NCI-H748 (cell line): ENCODE data around the gene UNC93B1.
A peak's percentile ranks its signal among the peaks of the same experiment; 100 is the strongest.

ENCODE experiments used
- DNase-seq: peaks from one replicate; lab custom pipeline; 2025; ENCODE audit not compliant: unreplicated experiment; lab: John Stamatoyannopoulos, UW

The UNC93B1 gene, protein sequence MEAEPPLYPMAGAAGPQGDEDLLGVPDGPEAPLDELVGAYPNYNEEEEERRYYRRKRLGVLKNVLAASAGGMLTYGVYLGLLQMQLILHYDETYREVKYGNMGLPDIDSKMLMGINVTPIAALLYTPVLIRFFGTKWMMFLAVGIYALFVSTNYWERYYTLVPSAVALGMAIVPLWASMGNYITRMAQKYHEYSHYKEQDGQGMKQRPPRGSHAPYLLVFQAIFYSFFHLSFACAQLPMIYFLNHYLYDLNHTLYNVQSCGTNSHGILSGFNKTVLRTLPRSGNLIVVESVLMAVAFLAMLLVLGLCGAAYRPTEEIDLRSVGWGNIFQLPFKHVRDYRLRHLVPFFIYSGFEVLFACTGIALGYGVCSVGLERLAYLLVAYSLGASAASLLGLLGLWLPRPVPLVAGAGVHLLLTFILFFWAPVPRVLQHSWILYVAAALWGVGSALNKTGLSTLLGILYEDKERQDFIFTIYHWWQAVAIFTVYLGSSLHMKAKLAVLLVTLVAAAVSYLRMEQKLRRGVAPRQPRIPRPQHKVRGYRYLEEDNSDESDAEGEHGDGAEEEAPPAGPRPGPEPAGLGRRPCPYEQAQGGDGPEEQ

DNA sequence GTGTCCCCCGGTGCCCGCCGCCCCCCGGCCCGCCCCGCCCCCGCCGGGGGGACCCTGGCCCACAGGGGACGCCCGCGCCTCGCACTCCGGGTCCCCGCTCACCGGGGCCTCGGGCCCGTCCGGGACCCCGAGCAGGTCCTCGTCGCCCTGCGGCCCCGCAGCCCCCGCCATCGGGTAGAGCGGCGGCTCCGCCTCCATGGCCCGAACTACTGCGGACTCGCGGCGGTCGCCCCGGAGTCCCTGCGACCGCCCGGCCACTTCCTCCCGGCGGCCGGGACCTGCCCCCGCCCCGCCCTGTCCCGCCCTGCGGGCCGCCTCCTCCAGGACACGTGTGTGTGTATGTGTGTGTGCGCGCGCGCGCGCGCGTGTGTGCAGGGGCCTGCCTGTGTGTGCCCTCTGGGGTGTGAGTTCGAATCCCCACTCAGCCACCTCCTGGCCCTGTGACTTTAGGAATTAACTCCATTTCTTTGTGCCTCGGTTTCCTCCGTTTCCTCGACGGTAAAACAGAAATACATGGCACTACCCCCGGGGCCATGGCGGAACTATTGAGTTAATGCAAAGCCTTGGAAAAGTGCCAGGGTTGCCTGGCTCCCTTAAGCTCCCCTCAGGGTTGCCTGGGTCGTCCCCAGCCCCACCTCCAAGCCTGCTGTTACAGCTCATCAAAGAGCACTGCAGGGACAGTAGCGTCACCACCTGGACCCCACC lies at the start of gene UNC93B1:
Gene UNC93B1, minus strand, starts transcription at position 252 of the 705 bp plus-strand sequence. Its CDS starts 54 bp downstream, at position 198.
- peak; percentile 84 for DNase-seq

DNA sequence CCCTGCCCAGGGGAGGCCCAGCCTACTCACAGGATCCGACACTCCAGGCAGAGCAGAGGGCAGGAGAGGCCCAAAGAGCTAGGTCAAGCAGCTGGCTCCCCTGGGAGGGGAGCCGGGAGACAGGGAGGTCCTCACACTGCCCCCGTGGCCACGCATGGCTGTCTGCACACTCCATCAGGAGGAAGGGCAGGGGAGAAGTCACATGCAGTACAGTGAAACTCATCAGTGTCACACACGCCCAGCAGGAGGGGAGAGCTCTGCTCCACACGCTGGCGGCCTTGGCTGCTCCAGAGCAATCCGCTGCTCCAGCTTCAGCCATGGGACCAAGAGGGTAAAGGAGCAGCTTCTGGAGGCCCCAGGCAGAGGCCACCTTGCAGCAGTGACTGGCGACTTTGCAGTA lies 49.2 kb upstream of the UNC93B1 start:
- DNase-seq = no peak

DNA sequence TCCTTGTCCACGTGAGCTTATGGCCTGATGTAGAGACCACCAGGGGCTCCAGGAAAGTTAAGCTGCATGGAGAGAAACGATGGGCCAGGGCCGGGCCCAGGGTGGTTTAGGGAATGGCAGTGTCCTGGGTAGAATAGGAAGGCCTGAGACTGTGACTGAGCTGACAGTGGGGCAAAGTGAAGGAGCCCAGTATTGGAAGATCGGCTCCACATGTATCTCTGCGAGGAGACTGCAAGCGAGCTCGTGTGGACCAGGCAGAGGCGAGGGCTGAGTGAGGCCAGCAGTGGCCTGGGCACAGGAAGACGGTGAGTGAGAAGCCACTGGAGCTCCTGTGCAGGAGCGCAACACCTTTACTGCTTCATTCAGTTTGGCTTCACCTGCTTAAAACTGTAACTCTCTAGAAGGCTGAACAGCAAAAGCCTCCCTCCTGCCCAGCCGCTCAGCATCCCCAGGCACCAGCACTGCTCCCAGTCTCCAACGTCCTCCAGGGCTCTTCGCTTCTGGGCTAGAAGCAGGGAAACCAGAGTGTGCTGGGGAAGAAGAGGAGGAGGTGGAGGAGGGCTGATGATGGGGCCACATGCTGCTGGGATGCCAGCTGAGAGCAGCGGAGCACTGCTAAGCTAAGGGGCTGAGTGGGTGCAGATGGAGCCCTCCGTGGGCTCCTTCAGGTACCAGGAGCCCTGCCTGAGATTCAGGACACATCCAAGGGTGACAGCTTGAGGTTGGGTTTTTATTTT lies 48.4 kb upstream of the UNC93B1 start:
- DNase-seq = no peak

DNA sequence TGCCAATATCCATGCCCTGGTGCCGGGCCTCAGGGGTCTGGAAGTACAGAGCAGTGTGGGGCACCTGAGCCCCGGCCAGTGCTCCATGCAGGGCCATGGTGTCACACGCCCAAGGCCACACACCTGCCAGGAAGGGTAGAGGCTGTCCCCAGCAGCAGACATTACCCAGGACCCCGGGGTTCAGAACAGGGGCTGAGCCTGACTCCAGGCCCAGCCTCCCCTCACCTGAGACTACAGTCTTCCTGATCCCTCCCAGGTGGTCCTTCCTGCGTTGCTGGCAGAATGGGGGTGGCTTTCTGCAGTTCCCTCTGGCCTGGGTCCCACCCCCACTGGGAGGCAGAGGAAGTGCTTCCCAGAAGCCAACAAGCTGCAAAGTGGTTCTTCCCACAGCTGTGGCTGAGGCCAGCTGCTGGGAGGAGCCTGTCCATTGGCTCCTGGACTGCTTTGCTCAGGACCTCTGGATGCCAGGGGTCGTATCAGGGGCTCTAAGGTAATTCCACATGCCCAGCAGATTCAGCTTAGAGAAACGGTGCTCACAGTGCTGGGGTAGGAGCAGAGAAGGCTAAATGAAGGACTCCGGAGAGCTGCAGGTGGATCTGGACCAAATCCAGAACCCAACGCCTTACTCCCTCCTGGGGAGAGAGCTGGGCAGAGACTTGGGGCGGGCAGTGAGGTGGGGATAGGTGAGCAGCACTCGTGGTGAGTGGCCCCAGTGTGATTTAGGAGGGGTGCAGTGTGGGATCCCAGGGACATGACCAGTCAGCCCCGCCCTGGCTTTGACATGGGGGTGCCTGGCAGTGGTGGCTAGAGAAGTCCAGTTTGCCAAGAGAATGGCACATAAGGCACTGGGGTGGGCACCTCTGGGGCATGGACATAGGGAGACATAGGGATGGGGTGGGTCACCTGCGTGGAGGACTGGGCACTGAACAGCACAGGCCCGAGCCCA lies 47.6 kb upstream of the UNC93B1 start:
- no peak for DNase-seq

DNA sequence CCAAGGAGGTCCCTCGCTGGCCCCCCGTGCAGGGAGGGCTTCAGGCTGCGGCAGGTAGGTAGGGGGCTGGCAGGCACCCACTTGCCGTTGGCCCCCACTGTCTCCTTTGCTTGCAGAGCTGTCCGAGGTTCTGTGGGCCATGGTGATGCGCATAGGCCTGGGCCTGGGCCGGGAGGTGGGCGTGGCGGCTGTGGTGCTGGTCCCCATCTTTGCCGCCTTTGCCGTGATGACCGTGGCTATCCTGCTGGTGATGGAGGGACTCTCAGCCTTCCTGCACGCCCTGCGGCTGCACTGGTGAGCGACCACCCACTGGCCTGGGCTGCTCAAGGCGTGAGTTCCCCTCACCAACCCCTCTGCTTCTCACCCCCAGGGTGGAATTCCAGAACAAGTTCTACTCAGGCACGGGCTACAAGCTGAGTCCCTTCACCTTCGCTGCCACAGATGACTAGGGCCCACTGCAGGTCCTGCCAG lies 46.5 kb upstream of the UNC93B1 start:
- DNase-seq = no peak

DNA sequence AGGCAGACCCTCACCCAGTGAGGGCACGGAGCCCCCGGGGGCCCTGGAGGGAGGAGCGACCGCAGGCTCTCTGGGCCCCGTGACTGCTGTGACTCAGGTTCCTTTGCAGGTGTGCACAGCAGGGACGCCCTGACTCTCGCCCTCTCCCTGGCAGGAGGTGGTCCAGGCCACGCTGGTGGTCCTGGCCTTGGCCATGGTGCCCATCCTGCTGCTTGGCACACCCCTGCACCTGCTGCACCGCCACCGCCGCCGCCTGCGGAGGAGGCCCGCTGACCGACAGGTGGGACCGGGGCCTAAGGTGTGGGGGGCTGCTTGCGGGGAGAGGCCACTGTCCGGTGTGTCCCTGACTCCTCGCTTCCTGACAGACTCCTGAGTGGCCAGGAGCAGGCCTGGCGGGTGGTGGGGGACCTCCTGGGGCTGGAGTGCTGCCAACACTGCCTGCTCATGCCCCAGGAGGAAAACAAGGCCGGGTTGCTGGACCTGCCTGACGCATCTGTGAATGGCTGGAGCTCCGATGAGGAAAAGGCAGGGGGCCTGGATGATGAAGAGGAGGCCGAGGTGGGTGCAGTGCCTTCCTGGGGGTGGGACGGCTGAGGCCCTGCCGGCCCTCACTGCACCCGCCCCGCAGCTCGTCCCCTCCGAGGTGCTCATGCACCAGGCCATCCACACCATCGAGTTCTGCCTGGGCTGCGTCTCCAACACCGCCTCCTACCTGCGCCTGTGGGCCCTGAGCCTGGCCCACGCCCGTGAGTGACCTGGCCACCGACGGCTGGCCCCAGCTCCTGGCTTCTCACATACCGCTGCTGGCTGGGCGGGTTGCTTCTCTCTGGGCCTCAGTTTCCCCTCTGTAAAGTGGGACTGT lies 45.8 kb upstream of the UNC93B1 start:
- DNase-seq = no peak

DNA sequence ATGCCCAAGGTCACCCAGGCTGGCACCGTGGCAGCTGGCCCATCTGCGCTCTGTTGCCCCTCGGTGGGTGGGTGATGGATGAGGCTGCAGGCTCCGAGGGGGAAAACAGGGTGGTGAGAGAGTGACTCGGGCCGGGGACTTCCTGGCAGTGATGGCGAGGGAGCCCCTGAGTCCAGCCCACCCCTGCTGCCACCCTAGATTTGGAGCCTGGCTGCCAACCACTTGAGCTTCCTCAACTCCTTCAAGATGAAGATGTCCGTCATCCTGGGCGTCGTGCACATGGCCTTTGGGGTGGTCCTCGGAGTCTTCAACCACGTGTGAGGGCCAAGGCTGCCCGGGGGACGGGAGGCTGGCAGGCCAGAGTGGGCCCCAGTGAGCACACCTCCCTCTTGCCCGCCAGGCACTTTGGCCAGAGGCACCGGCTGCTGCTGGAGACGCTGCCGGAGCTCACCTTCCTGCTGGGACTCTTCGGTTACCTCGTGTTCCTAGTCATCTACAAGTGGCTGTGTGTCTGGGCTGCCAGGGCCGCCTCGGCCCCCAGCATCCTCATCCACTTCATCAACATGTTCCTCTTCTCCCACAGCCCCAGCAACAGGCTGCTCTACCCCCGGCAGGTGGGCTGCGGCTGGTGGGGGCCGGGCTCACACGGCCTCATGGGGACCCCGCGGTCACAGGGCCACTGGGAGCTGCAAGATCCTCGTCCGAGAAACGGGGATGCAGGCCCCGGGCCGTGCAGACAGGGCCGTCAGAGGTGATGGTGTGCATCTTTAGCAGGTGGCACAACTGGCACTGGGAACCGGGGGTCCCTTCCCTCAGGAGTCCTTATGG lies 45.0 kb upstream of the UNC93B1 start:
- DNase-seq = no peak

DNA sequence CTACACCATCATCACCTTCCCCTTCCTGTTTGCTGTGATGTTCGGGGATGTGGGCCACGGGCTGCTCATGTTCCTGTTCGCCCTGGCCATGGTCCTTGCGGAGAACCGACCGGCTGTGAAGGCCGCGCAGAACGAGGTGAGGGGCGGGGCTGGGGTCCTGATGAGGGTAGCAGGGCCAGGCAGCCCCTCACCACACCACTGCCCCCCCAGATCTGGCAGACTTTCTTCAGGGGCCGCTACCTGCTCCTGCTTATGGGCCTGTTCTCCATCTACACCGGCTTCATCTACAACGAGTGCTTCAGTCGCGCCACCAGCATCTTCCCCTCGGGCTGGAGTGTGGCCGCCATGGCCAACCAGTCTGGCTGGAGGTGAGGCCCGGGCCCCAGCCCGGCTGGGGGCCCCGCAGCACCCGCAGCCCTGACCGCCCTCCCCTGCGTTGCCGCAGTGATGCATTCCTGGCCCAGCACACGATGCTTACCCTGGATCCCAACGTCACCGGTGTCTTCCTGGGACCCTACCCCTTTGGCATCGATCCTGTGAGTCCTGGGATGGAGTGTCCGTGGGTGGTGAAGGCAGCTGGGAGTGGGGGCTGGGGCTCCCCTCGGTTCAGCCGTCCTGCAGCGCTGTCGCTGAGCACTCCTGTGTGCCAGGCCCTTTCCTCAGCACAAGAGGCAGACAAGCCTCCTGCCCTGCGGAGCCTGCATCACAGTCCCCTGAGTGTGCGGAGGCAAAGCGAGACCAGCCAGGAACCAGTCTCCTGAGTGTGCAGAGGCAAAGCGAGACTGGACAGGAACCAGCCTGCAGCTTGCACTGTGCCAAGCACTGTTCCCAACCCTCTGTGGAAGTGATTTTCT lies 43.8 kb upstream of the UNC93B1 start:
- no peak for DNase-seq

DNA sequence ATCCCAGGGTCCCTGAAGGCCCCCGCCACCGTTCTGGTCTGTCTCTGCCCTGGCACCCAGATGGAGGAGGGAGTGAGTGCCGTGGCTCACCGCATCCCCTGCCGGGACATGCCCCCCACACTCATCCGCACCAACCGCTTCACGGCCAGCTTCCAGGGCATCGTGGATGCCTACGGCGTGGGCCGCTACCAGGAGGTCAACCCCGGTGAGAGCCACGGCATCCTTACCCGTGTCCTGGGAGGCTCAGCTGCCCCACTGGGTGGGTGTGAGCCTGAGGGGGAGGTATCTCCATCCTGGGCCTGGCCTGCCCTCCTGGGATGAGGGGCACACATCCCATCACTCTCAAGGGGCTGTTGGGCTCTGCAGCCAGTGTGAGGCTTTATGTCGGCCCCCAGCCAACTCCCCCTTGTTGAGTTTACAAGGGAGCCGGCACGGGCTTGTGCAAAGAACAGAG lies 41.0 kb upstream of the UNC93B1 start:
- no peak for DNase-seq

DNA sequence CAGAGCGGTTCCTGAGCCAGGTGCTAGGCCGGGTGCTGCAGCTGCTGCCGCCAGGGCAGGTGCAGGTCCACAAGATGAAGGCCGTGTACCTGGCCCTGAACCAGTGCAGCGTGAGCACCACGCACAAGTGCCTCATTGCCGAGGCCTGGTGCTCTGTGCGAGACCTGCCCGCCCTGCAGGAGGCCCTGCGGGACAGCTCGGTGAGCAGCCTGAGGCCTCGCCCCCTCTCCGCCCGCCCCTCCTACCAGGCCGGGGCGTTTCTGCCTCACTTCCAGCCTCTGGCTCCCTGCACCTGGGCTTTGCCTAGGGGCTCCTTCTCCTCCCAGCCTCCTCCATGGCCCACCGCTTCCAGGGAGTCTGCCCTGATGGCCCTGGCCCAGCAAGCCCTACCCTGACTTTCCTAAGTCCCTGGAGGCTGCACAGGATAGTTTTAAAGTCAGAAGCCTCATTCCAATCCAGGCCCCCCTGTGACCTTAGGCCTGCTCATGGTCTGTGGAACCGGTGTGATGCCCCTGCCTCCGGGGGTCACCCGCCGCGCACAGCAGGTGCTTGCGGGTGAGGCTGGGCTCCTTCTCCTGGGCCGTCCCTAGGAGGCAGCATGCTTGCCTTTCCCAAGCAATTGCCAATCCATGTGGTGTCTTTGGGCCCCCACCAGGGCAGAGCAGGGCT lies 40.4 kb upstream of the UNC93B1 start:
- no peak for DNase-seq

DNA sequence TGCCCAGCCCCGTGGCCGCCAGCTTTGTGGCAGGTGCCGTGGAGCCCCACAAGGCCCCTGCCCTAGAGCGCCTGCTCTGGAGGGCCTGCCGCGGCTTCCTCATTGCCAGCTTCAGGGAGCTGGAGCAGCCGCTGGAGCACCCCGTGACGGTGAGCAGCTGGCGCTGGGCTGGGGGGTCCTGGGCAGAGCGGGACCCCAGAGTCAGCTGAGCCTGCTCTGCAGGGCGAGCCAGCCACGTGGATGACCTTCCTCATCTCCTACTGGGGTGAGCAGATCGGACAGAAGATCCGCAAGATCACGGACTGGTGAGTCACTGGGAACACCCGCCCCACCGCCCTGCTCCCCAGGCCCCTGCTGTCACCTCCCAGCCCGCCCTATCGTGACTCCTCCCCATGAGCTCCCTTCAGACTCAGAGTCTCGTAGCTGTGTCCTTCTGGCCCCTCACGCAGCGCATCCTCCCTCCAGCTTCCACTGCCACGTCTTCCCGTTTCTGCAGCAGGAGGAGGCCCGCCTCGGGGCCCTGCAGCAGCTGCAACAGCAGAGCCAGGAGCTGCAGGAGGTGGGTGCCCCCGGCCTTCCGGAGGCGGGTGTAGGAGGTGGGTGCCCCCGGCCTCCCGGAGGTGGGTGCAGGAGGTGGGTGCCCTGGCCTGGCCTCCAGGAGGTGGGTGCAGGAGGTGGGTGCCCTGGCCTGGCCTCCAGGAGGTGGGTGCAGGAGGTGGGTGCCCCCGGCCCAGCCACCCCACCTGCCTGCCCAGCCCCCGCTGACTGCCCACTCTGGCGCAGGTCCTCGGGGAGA lies 39.6 kb upstream of the UNC93B1 start:
- DNase-seq = no peak

DNA sequence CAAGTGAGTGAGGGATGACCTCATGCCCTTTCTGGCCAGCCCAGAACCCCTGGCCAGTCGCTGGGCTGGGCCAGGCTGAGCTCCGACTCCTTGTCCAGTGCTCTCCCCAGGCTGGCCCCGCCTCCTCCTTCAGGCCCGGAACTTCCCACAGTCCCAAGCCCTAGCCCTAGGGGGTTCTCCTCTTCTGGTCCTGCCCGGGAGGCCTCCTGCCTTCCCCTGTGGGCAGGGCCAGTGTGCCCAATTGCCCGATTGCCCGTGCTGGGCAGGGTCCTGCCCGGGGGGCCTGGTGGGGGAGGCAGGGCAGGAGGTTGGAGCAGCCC lies 39.1 kb upstream of the UNC93B1 start:
- DNase-seq = no peak

DNA sequence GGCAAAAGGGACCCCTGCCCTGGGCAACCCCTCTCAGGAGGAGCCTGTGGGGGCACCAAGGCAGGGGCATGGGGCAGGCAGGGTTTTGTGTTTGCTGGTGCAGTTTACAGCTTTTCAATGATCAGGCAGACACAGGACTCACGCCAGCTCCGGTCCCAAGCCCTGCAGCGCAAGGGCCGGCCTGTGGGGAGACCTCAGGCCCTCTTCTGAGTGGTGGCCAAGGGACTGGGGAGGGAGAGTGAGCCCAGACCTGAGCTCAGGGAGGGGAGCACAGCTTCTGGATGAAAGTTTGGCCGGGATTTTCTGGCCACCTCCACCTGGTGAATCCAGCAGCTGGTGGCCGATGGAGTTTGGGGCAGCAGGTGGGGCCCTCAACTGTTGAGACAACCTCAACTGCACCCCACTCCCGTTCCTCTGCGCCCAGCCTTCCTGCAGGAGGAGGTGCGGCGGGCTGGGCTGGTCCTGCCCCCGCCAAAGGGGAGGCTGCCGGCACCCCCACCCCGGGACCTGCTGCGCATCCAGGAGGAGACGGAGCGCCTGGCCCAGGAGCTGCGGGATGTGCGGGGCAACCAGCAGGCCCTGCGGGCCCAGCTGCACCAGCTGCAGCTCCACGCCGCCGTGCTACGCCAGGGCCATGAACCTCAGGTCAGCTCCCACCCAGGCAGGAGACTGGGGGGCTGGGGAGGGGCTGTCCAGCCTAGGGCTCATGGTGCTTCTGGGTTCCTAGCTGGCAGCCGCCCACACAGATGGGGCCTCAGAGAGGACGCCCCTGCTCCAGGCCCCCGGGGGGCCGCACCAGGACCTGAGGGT lies 38.5 kb upstream of the UNC93B1 start:
- no peak for DNase-seq

DNA sequence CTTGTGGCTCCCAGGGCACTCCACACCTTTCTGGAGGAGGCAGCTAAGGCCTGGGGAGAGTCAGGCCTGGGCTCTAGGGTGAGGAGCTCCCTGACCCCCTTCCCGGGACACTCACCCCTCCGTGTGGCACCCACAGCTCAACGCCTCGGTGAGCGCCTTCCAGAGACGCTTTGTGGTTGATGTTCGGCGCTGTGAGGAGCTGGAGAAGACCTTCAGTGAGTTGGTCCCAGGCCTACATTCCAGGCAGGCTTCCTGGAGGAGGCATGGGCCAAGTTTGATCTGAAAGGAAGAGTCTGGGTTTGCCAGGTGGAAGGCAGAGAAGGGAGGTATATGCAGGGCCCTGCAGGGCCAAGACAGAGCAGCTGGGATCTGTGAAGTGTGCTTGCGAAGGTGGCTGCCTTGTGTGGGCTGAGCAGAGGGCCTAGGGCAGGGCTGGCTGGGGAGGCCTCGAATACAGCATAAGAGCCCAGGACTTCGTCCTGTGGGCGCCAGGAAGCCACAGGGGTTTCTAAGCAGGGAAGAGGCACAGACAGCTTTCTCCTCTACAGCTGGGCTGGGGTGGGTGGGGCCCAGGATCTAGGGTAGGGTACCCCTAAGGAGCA lies 37.8 kb upstream of the UNC93B1 start:
- DNase-seq = no peak
